DMS153 treated with DMSO at 0.1 percent for 48 hours (cell line): ENCODE data around the gene TXNRD2.
"Not testable (repeated sequence)": the region's sequence is repeated elsewhere in the genome, so short reads cannot be mapped to it uniquely, and the experiment has no call there.

Source experiments
- DNase-seq: peaks from one replicate; lab custom pipeline; 2025; ENCODE audit not compliant: unreplicated experiment; lab: John Stamatoyannopoulos, UW

The TXNRD2 gene

DNA sequence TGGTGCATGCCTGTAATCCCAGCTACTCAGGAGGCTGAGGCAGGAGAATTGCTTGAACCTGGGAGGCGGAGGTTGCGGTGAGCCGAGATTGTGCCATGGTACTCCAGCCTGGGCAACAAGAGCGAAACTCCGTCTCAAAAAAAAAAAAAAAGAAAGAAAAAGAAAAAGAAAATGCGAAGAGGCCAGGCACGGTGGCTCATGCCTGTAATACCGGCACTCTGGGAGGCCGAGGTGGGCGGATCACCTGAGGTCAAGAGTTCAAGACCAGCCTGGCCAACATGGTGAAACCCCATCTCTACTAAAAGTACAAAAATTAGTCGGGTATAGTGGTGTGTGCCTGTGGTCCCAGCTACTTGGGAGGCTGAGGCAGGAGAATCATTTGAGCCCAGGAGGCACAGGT is 15.6 kb downstream of the TXNRD2 start:
- not testable (repeated sequence) for DNase-seq

DNA sequence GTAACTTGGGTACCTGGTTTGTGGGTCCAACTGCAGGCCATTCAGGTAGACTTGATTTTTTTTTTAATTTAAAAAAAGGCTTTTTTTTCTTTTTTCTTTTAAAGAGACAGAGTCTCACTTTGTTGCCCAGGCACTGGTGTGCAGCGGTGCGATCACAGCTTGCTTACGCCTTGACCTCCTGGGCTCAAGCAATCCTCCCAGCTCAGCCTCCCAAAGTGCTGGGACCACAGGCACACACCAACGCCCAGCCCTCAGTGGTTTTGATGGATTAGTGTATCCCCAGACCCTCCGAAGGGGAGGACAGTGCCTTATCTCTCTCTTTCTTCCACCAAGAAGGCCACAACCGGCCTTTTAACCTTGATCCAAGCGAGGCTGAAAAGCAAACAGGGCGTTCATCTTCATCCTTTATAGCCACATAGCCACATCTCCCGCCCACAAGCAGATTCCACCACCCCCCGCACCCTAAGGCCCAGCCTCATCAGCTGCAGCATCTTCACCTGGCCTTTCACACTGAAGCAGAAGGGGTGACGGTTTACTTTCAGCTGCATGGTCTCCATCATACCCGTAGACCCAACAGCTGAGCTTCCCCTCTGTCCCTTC is 17.6 kb downstream of the TXNRD2 start:
- no peak for DNase-seq

DNA sequence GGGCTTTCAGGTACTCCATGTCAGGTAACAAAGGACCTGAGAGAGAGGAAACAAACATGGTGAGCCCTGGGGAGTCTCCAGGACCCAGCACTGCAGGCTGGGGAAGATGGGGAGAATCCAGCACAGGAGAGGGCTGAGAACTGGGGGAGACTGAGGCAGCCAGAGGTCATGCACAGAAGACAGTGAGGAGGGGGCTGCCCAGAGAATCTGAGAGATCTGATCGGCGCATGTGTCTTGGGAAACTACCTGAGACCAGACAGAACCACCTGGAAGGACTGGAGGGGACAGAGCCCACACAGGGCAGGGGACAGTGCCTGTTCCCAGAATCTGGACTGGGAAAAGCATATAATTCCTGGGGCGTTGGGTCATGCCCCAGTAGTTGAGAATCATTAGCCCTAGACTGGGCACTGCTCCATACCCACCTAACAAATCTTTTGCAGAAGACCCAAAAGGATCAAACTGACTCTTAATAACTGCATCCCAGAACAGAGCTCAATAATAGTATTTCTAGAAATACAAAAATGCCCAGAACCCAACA is 20.0 kb downstream of the TXNRD2 start:
- DNase-seq = no peak

DNA sequence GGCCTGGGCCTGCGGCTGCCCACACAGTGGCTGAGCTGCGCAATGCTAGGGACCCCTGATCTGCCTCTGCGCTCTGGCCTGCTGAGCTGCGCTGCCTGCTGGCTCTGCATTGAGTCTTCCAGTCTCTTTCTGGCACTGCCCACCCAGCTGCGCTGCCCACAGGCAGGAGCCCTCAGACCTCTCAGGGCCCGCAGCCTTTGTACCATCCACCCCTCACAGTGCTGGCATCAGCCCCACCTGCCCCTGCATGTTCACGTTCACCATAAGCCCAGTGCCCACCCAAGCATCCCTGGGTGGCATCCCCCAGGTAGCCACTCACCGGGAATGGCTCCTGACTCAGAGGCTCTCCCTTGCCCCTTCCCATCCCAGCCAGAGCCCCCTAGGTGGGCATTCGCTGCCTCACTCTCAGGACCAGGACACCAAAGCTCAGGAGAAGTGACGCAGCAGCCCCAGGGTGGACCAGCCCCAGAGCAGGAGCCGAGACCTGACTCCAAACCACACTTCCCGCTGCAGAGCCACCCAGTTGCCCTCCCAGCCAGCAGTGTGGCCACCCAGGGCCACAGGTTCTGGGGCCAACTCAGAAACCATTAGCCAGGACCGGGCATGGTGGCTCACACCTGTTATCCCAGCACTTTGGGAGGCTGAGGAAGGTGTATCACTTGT is 21.8 kb downstream of the TXNRD2 start:
- DNase-seq = no peak

DNA sequence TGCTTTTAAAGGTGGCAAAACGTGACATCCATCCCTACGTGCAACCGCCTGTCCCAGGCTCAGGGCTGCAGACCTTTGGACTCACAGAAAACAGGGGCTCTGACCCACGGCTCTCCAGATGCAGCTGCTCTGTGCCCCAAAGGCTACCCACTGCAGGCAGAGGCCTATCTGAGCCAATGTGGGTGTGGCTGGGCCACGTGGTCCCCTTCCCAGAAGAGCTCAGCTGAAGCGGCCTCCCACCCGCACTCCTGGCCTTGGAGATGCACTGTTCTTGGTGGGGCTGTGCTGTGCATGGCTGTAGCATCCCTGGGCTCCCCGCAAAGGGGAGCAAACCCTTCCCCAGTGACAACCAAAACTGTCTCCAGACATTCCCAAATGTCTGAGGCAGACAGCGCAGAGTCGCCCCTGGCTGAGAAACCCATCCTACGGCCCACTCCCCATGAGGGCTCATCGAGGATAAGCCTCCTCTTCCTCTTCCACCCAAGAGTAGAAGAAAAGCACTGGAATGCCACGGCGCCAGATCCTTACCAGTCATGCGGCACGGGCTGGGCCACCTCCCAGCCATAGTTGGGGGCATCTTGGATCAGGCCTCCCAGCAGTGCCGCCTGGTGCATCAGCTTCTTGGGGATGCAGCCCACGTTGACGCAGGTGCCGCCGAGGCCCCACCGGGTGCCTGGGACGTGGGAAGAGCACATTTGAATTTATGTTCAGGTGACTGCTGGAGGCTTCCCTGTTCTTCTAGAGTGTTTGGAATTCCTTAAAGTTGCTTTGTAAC is 23.1 kb downstream of the TXNRD2 start:
- no peak for DNase-seq

DNA sequence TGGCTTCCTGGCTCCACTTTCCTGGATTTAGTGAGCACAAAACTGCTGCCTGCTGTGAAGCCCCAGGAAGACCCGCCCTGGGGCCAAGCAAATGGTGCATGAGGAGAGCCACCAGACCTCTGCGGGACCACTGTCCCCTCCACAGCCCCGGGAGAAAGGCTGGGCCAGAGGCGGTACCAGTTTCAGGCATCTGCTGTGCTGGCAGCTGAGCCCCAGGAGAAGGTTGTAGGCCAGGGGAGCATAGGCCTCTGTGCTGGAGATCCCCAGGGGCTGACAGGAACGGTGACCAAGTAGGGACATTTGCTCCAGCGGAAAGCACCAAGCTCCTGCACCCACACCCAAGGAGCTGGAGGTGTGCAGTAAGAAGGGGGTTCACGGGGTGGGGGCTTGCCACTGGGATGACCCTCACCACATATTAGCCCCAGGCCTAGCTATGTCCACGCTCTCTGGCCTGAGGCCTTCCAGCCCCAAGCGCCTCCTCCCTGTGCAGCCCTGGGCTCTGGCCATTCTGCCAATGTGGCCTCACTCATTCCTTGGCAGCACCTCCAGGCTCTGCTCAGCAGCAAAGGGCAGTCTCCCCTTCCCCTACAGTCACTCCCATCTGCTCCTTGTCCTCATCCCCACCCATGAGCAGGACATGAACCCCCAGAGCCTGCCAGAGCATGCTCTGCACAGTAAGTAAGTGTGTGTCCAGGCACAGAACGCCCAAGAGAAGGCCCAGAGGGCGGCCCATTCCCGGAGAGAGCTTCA is 24.1 kb downstream of the TXNRD2 start:
- no peak for DNase-seq

DNA sequence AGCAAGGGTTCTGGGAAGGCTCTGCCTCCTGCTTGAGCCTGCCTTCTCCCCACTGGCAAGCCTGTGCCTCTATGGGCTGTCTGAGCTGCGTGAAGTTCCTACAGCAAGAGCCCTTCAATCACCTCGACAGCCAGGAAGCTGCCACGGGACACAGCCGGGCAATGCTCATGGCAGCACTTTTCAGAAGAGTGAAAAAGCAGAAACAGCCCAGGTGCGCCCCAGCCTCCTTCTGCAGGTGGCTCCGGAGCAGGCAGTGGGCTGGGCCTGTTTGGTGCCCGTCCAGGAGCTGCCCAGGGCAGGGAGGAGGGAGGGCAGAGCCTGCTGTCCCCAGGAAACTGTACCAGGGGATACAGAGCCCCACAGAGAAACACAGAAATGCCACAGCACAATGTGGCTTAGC is 24.7 kb downstream of the TXNRD2 start:
- DNase-seq = no peak

DNA sequence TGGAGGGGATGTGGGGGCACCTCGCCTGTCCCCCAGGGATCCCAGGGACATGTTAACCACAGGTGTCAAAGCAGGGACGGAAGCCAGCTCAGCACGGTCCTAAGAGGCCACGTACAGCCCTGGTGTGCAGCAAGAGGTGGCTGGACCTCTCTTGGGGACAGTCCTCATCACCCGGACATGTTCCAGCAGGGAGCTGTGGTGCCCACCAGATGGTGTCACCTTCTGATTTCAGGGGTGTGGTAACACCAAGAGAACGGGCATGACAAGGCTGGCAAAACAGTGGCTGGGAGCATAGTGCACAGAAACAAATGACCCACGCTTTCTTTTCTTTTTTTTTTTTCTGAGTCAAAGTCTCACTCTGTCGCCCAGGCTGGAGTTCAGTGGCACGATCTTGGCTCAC is 25.6 kb downstream of the TXNRD2 start:
- DNase-seq = no peak

DNA sequence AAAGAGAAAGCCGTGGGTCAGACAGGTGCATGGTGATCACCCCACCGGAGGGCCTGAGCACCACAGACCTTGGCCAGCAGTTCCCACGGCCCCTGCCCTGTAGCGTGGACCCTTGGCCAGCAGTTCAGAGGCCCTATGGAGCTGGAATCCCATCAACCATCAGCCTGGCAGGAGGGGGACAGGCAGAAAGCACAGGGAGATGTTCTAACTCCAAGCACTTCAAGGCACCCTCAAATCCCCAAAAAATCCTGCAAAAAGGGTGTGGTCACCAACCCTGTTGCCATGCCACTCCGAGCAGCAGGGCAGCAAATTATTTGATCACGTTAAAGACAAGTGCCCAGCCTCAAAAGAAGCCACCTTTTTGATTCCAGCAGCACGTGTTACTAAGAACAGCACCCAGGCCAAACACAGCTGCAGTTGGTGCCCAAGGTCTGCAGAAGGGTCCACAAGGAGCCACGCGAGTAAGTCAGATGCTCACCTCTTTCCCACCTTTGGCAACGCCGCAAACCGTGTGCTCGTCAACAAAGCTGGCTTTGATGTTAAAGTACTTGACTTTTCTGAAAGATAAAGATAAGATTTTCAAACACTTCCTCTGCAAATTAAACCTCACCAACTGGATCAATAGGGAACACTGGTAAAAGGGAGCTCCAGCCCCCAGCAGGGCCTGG is 26.2 kb downstream of the TXNRD2 start:
- no peak for DNase-seq

DNA sequence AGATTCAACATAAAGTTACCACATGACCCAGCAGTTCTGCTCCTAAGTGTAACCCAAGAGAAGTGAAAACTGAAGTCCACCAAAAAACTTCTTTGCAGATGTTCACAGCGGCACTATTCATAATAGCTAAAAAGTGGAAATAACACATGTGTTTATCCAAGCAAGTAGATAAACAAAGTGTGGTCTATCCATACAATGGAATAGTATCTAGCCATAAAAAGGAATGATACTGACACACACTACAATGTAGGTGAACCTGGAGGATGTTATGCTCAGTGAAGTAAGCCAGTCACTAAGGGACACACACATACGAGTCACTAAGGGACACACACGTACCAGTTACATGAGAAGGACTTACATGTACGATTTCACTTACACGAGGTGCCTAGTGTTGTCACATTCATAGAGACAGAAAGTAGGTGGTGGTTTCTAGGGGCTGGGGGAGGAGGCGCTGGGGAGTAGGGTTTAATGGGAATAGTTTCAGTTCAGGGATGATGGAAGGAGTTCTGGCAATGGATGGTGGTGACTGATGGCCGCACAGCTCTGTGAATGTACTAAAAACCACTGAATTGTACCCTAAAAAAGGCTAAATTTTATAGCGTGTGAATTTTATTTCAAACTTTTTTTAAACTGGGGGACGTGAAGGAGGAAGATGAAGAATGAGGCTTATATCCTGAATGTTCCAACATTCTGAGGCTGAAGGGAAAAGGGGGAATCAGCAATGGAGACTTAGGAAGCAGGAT is 27.2 kb downstream of the TXNRD2 start:
- no peak for DNase-seq

DNA sequence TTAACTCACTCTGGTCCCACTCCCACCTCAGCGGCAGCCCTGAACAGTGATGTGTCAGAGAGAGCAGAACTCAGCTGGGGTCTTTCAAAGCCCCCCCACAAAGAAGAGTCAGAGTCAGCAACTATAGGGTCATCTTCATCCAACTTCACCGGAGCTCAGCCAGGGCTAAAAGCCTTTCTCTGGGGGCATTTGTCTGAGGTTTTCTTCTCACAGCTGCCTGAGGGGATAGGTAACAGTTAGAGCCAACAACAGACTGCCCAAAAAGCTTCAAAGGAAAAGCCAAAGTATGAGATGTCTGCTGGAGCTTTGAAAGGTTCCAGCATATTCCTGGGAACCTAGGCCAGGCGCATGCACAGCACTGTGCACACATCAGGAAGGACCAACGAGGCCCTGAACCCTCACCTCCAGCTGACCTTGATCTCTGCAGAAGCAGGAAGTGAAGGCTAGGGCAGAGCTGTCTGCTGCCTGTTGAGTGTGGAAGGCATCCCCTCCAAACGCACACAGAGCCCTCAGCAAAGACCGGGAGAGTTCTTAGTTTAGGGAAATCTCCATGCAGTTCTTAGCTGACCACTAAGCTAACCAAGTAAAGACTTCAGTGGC is 28.2 kb downstream of the TXNRD2 start:
- DNase-seq = no peak

DNA sequence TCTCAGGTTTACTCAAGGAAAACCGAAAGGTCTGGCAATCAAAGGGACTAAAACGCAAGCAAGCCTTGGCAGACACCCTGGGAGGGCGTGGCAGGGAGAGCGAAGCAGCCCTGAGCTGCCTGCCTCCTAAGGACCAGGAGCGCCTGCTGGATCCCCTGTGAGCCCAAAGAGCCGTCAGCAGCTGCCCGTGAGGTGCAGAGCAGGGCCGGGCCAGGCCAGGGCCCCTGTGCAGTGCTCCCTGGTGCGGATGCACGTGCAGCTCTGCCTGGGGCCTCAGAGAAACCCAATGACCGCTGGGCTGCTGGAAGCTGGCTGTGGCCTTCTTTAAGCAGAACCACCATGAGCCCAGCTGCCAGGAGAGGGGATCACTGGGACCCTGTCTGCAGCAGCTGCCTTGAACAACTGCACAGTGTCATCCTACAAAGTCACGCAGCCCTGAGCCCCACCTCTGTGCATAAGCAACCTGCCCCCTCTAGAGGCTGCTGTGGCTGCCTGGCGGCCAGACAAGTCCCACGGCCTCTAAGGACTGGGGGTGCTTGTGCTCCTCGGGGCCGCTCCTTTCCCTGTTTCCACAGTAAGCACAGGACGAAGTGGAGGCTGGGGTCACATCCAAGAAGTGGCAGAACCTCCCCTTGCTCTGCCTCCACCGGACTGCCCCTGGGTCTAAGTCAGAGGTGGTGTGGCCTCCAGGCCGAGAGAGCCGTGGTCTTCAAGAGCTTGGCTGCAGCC is 29.2 kb downstream of the TXNRD2 start:
- no peak for DNase-seq

DNA sequence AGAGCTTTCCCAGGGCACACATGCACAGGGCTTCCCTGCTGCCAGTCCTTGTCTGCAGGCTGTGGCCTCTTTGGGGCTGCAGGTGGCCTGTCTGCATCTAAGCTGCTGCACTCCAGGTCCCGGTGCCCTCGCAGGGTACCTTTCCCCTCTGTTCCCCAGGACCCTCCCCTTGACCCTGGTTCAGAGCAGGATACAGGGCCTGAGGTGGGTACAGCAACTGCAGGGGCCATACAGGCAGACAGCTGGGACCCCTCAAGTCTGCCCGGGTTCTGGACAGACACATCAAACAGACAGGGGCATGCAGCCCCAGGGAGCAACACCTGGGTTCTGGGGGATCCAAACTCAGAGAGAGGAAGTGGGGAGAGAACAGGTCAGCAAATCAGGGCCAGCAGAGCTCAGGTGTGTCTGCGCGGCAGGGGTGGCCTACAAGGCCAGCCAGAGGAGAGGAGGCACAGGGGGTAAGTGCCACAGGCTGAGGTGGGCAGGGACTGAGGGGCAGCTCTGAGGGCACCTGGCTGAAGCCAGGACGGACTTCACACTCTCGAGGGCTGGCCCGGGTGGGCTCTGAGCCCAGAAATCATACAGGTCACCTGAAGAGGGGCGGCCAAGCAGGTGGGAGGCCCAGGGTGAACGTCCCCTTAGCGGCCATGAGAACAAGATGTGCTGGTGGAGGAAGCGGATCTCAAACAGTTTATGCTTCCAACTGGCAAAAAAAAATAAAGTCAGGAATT is 29.9 kb downstream of the TXNRD2 start:
- no peak for DNase-seq

DNA sequence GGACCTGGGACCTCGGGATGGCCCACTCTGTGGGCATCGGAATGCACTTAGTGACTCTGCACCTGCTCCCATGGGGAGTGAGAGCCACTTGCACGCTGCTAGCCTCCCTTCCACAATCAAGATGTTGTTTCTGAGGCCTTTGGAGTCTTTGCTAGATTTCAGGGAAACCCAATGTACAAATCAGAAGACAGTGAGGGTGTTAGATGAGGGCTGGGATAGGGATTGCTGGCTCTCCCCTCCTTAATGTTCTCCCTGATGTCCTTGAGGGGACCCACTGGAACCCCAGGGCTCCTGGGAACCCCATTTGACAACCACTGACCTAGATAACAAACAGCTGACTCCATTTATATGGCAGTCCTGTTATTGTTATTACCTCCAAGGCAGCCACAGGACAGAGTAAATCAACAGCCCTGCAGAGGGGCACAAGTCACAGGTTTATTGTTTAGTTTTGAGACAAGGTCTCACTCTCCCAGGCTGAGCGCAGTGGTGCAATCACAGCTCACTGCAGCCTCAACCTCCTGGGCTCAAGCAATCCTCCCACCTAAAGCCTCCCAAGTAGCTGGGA is 31.4 kb downstream of the TXNRD2 start:
- DNase-seq = no peak

DNA sequence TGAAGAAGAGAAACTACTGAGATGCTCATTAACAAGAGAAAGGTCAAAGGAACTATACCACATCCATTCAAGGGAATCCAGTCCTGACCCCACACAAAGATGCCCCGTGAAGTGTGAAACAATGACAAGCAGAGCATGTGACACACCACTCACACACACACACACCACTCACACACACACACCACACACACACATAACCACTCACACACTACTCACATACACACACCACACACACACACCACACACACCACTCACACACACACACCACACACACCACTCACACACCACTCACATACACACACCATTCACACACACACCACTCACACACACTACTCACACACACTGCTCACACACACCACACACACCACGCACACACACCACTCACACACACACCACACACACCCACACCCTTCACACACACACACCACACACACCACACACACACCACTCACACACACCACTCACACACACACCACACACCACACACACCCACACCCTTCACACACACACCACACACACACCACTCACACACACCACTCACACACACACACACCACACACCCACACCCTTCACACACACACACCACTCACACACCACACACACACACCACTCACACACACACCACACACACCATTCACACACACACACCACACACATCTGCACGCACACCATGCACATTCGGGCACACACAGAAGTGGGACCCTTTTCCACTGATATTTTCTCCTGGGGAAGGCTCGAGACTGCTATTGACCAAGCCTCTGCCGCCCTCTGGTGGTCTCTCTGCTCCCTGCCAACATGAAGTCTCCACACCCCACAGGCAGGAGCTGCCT is 32.1 kb downstream of the TXNRD2 start:
- peak; percentile 64 for DNase-seq

DNA sequence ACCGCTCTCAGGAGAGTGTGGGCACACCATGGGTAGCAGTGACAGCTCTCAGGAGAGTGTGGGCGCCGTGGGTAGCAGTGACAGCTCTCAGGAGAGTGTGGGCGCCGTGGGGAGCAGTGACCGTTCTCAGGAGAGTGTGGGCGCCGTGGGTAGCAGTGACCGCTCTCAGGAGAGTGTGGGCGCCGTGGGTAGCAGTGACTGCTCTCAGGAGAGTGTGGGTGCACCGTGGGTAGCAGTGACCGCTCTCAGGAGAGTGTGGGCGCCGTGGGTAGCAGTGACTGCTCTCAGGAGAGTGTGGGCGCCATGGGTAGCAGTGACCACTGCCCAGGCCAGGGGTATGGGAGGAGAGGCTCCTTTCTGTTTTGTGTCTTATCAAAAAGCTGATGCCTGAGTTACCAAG is 33.7 kb downstream of the TXNRD2 start:
- DNase-seq = not testable (repeated sequence)

DNA sequence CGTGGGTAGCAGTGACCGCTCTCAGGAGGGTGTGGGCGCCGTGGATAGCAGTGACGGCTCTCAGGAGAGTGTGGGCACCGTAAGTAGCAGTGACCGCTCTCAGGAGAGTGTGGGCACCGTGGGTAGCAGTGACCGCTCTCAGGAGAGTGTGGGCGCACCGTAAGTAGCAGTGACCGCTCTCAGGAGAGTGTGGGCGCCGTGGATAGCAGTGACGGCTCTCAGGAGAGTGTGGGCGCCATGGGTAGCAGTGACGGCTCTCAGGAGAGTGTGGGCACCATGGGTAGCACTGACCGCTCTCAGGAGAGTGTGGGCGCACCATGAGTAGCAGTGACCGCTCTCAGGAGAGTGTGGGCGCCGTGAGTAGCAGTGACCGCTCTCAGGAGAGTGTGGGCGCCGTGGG is 34.8 kb downstream of the TXNRD2 start:
- DNase-seq = not testable (repeated sequence)
